NOMO-1 treated with DMSO at 0.1 percent for 48 hours (cell line): ENCODE measurements around the gene RAI14.
"Not testable (repeated sequence)": the region's sequence is repeated elsewhere in the genome, so short reads cannot be mapped to it uniquely, and the experiment has no call there.

Experiments
- DNase-seq: peaks from one replicate; lab custom pipeline; 2025; ENCODE audit not compliant: unreplicated experiment; lab: John Stamatoyannopoulos, UW

The RAI14 gene

DNA sequence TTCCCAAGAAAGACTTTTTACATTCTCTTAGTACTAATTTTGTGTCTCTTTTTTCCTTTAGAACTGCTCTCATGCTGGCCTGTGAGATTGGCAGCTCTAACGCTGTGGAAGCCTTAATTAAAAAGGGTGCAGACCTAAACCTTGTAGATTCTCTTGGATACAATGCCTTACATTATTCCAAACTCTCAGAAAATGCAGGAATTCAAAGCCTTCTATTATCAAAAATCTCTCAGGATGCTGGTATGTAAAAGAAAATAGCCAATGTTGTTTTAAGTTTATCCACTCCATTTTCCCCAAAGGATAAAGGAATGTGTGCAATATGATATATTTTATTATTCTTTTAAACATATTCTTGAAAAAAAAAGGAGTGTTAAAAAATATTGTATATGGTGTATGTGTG, 155.6 kb downstream of the RAI14 start:
- no peak for DNase-seq

GRCh38 chr5:34813509-34813908, 157.4 kb downstream of the RAI14 start:
- DNase-seq = no peak

DNA sequence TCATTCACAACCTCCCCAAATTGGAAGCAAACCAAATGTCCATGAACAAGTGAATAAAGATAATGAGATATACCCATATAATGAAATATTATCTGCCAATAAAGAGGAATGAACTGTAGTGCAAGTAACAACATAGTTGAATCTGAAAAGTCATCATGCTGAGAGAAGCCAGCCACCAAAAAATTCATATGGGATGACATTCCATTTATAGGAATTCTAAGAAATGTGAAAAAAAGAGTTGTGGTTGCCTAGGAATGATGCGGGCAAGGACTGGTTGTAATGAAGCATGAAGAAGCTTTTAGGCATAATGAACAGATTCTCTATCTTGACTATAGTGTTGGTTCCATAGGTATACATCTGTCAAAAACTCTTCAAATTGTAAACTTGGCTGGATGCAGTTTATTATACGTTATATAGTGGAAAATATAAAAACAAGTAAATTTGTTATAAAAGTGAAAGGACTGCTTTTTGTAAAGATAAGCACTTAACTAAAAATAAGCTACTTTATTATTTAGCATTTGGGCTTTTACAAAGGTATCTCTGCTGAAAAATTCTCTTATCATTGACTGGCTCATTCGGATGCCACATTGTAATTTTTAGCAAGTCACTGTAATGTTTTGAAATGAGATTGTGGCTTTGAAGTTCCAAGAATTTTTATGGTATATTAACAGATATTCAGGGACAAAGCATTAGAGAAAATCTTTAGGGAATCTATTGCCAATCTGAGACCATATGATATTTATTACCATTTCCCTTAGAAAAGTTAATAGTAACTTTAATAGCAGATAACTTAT, 161.6 kb downstream of the RAI14 start:
- DNase-seq = no peak

GRCh38 chr5:34818717-34819116, 162.6 kb downstream of the RAI14 start:
- no peak for DNase-seq

- DNase-seq = no peak
Measured at GRCh38 chr5:34820593-34820992, 164.5 kb downstream of the RAI14 start.

GRCh38 chr5:34822956-34823715, 167.0 kb downstream of the RAI14 start:
- no peak for DNase-seq

DNA sequence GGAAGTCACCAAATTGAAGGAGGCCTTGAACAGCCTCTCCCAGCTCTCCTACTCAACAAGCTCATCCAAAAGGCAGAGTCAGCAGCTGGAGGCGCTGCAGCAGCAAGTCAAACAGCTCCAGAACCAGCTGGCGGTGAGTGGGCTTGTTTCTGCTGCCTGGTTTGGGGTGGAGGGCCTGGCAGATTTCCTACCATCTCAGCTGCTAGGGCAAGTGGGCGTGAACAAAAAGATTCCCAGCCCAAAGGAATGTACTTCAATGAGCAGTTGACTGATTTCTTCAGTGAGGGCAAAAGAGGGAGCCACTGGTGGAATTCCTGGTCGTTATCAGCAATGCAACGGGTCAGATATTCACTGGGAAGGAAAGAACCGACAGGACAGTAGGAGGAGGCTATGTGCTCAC, 170.2 kb downstream of the RAI14 start:
- DNase-seq = no peak

GRCh38 chr5:34827588-34828506, 171.7 kb downstream of the RAI14 start:
- no peak for DNase-seq

DNA sequence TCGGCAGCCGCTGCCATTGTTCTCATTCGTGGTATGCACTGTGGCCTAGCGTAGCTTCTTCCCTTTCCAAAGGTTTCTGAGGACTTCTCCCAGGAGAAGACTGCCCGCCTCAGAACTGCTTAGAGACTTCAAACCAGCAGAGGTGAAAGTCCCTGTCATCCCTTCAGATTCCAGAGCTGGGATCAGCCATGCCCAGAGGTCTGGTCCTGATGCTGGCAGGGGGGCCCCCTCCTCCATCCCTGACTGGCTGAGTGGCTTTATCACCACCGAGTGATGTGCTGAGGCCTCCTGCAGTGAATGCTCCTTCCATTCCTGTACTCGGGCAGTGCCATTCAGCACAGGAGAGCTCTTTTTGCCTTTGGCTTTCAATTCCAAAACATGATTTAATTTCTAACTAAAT, 174.7 kb downstream of the RAI14 start:
- DNase-seq = not testable (repeated sequence)

- DNase-seq = no peak
Measured at GRCh38 chr5:34831303-34831702, 175.2 kb downstream of the RAI14 start.

DNA sequence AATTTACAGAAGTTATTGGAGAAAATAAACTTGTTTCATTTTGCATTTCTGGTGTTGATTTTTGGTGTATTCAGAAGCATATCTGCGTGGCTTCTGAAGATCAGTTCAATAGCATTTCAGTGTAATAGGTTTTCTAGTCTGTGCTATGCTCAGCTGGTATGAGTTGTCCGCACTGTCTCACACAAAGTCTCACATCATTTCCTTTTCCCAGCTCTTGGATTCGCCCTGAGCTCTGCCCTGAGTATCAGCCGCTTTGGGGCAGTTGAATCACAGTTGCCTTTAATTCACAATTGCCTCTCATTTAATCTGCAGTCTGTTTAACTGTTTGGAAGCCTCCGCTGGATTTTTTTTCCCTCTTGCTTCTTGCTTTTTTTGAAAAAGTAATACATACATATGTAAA, 176.4 kb downstream of the RAI14 start:
- DNase-seq = no peak

- no peak for DNase-seq
Measured at GRCh38 chr5:34833090-34833489, 177.0 kb downstream of the RAI14 start.

DNA sequence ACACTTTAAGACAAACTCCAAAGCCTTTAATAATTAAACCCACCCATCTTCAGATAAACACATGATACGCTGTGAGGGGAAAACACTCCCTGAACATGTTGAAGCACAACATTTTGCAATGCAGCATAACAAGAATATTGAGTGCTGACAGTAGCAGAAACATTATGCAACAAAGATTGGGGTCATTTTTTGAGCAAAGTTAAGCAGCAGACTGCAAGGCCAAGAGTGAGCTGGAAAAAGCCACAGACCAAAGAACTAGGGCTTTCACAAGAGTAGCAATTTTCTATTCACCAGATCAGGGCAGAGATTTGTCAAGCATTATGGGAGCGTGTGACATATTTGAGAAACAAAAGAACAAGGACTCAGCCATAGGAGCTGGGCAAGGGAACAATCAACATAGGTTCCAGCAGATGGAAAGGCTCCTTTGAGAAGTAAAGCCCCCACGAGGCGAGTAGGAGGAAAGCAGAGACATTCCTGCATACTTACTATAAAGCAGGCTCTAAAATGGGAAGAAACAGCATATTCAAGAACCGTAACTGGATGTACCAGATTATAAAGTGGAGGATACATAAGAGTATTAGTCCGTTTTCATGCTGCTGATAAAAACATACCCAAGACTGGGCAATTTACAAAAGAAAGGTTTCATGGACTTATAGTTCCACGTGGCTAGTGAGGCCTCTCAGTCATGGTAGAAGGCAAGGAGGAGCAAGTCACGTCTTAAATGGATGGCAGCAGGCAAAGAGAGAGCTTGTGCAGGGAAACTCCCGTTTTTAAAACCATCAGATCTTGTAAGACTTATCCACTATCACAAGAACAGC, 178.1 kb downstream of the RAI14 start:
- peak; percentile 76 for DNase-seq

DNA sequence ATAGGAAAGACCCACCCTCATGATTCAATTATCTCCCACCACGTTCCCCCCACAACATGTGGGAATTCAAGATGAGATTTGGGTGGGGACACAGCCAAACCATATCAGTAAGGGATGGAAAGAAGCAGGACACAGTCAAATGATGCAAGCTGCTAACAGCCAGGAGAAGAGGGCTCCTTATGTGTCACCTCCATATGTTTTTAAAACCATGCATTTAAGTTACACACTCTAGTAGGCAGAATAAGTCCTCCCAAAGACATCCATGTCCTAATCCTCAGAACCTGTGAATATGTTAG, 178.6 kb downstream of the RAI14 start:
- DNase-seq = no peak

- DNase-seq = no peak
Measured at GRCh38 chr5:34835664-34836063, 179.5 kb downstream of the RAI14 start.

DNA sequence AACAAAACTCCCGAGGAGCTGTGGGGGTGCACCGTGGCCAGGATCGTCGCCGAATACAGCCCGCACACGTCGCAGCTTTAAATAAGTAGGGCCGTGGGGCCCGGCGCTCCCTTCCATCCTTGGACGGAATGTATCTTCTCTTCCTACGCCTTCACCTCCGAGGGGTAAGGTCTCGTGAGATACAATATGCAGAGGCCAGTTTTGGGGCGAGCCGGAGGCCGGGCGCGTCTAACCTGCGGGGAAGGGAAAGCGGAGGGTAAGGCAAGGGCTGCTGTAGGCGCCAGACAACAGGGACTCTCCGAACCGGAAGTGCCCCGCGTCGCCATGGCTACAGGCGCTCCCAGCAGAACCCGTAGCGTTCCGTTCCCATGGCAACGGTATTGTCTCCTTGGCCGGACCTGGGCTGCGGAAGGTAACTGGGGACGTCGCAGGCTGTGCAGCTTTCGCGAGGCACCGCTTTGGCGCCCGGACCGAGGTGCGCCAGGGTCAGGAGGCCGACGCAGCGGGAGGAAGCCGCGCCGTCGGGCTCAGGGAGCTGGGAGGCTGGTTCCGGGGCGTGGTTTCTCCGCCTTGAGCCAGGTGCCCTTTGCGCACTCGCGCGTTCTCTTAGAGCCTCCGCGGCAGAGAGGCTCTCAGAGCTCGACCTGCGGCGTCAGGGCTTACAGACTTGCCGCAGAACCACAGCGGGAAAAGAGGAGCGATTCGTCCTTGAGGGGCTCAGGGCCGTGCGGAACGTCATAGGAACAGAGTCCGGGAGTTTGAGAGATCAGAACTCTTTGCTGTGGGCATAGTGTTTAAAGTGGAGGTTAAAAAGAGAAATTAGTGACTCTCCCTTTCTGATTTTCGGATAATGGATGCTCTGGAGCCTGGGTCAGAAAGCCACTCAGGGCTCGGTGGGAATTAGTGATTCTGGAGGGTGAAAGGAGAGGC, 182.9 kb downstream of the RAI14 start, which contains the start of gene TTC23L:
TSS of gene TTC23L (plus strand) at position 380 of the 930 bp plus-strand sequence. CDS start 1,508 bp downstream, outside the sequence.
- DNase-seq = peak; percentile 97

GRCh38 chr5:34841816-34842215, 185.7 kb downstream of the RAI14 start:
- DNase-seq = no peak

- no peak for DNase-seq
Measured at GRCh38 chr5:34842554-34842953, 186.4 kb downstream of the RAI14 start.

DNA sequence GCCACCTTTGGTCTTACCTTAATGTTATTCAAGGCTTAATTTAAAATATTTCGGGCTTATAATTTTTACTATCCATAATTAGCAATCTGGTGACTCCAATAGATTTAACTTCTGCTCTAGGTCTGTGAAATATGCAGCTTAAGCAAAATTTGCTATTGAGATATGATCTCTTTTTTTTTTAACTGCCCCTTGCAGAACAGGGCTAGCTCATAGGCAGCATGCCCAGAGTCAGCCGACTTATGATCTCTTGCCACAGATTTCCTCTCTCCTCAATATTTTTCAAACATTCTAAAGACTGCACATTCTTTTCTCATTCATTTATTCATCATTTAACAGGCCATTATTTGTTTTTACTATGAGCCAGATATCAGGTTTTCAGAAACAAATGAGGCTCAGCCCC, 187.4 kb downstream of the RAI14 start:
- no peak for DNase-seq

- no peak for DNase-seq
Measured at GRCh38 chr5:34844106-34844505, 188.0 kb downstream of the RAI14 start.
